Measurements from ENCODE around the gene EYA2. TPM values are rescaled to one million over a fixed set of nuclear protein-coding genes. Genes with fewer than 3 reads are reported as not detected.

EYA2 gene
- total RNA-seq, 3 donors from 2014 or later = 5.4 to 19.2 (median 12.5) TPM

GRCh38 chr20:47111576-47111975 is 216.9 kb downstream of the EYA2 start:
- Histone ChIP-seq H3K36me3 (no peaks in the 10 kb centered on the region), H3K27ac (no peak overlapping the region), H3K27me3 (no peaks in the 10 kb centered on the region), H3K4me1 (no peaks in the 10 kb centered on the region), H3K4me3 (no peak overlapping the region), H3K9me3 (peaks cover 7 to 9% of the 10 kb centered on the region in 2 donors)
- intact Hi-C loops (cut with DNase I; ENCODE audit: low total_unique reads) = no loop called here
- TF ChIP-seq POLR2A (IDR thresholded peaks at IDR 0.05) (no peak), CTCF (IDR thresholded peaks at IDR 0.05) (no peak), POLR2AphosphoS5 (IDR thresholded peaks at IDR 0.05) (no peak)
- no peak for DNase-seq (ENCODE audit: low spot score in 2 of 2)

GRCh38 chr20:47113362-47114109 is 218.9 kb downstream of the EYA2 start:
- H3K27me3 ChIP-seq = no peaks in the 10 kb centered on the region
- peaks cover 7 to 9% of the 10 kb centered on the region in 2 donors for H3K9me3 ChIP-seq
- intact Hi-C loops (cut with DNase I; ENCODE audit: low total_unique reads) = no loop called here
- no peak for DNase-seq (ENCODE audit: low spot score in 2 of 2)
- no peaks in the 10 kb centered on the region for H3K36me3 ChIP-seq
- H3K4me3 ChIP-seq = no peak overlapping the region
- H3K4me1 ChIP-seq = no peaks in the 10 kb centered on the region
- H3K27ac ChIP-seq = no peak overlapping the region
- TF ChIP-seq POLR2AphosphoS5 (IDR thresholded peaks at IDR 0.05) (no peak), CTCF (IDR thresholded peaks at IDR 0.05) (no peak), POLR2A (IDR thresholded peaks at IDR 0.05) (no peak)

GRCh38 chr20:47115694-47116093 is 221.1 kb downstream of the EYA2 start:
- Histone ChIP-seq H3K27me3 (no peaks in the 10 kb centered on the region), H3K9me3 (peaks cover 2 to 5% of the 10 kb centered on the region in 2 donors), H3K36me3 (no peaks in the 10 kb centered on the region), H3K27ac (no peak overlapping the region), H3K4me1 (no peaks in the 10 kb centered on the region), H3K4me3 (no peak overlapping the region)
- intact Hi-C loops (cut with DNase I; ENCODE audit: low total_unique reads) = no loop called here
- no peak for TF ChIP-seq POLR2A (IDR thresholded peaks at IDR 0.05)
- no peak for DNase-seq (ENCODE audit: low spot score in 2 of 2)

- intact Hi-C loops (cut with DNase I; ENCODE audit: low total_unique reads) = no loop called here
- TF ChIP-seq POLR2A (IDR thresholded peaks at IDR 0.05) (no peak), CTCF (IDR thresholded peaks at IDR 0.05) (no peak), POLR2AphosphoS5 (IDR thresholded peaks at IDR 0.05) (no peak)
- Histone ChIP-seq H3K27me3 (no peaks in the 10 kb centered on the region), H3K4me3 (no peak overlapping the region), H3K4me1 (no peaks in the 10 kb centered on the region), H3K36me3 (no peaks in the 10 kb centered on the region), H3K27ac (peak overlapping the region; percentile 72 to 84), H3K9me3 (no peaks in the 10 kb centered on the region)
- no peak for DNase-seq (ENCODE audit: low spot score in 2 of 2)
Measured at GRCh38 chr20:47117371-47117770, 222.7 kb downstream of the EYA2 start.

- TF ChIP-seq CTCF (IDR thresholded peaks at IDR 0.05) = no peak
- TF ChIP-seq POLR2AphosphoS5 (IDR thresholded peaks at IDR 0.05) = no peak
- no peak for TF ChIP-seq POLR2A (IDR thresholded peaks at IDR 0.05)
- no peaks in the 10 kb centered on the region for H3K4me1 ChIP-seq
- H3K36me3 ChIP-seq = no peaks in the 10 kb centered on the region
- no peaks in the 10 kb centered on the region for H3K9me3 ChIP-seq
- peak overlapping the region; percentile 72 to 84 for H3K27ac ChIP-seq
- intact Hi-C loops (cut with DNase I; ENCODE audit: low total_unique reads) = no loop called here
- H3K27me3 ChIP-seq = no peaks in the 10 kb centered on the region
- no peak overlapping the region for H3K4me3 ChIP-seq
- DNase-seq (ENCODE audit: low spot score in 2 of 2) = no peak
Measured at GRCh38 chr20:47117773-47118172, 223.1 kb downstream of the EYA2 start.

Measured in breast epithelium (tissue), 4 donors.